T-helper 2 cell treated with Interferon-gamma antibody and Interleukin-4, amounts not matched to agents 100 ng/mL and 5 ng/mL, for 36 hours (primary cell): ENCODE results near the gene THEM5. TPM values are rescaled to one million over a fixed set of nuclear protein-coding genes. Genes with fewer than 3 reads are reported as not detected.

Experiments
- intact Hi-C: fragments of 100-400 bp; cut with micrococcal nuclease; formaldehyde crosslinking; loops from one replicate; pipeline ENCODE4 v1.15.1; 2023
- total RNA-seq: library from RNA; stranded (reverse); gene quantifications from 2 replicates; pipeline ENCODE4 v1.2.3, GENCODE V29; 2022

THEM5 gene
- total RNA-seq, 1 donor from 2014 or later: not detected

DNA sequence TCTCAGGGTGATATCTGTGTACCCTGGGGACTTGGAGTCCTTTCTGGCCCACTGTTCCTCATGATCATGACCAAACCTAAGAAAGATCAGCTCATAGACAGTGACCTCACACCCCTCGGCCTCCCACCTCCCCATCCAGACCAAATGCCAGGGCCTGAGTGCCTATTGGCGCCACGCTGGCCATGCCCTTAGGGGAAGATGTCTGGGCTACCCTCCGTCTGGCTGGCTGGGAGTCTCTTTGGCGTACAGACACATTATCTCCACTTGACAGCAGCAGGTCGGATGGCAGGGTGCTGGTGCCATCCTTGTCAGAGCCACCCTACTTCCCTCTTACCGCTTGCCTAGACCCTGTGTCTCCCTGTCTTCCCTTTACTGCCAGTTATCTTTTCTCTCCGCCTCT is 30.3 kb downstream of the THEM5 start:
- intact Hi-C loops: no loop called here

DNA sequence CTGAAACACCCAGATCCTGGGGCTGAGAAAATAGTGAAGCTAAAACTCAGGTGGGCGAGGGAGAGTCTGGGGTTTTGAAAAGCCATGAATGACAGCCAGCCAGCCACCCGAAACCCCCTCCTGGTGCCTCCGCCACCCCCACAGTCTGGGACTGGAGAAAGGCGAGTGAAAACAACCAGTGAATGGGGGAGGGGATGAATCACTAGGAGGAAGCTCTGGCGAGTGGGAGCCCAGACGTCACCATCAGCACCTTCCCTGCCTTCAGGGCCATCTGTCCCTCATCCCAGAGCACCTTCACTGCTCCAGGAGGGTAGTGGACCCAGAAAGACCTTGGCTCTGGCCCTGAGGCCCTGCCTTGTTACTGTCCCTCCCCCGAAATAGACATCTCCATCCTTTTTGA is 31.1 kb downstream of the THEM5 start:
- intact Hi-C loops: no loop called here

- intact Hi-C loops: no loop called here
These were observed 32.6 kb downstream of the THEM5 start for GRCh38 chr1:151820940-151821339.

GRCh38 chr1:151819976-151820623 is 33.4 kb downstream of the THEM5 start:
- intact Hi-C loops: no loop called here

GRCh38 chr1:151819227-151819835 is 34.2 kb downstream of the THEM5 start:
- intact Hi-C loops: no loop called here

GRCh38 chr1:151817353-151817730 is 36.2 kb downstream of the THEM5 start:
- intact Hi-C loops: no loop called here

DNA sequence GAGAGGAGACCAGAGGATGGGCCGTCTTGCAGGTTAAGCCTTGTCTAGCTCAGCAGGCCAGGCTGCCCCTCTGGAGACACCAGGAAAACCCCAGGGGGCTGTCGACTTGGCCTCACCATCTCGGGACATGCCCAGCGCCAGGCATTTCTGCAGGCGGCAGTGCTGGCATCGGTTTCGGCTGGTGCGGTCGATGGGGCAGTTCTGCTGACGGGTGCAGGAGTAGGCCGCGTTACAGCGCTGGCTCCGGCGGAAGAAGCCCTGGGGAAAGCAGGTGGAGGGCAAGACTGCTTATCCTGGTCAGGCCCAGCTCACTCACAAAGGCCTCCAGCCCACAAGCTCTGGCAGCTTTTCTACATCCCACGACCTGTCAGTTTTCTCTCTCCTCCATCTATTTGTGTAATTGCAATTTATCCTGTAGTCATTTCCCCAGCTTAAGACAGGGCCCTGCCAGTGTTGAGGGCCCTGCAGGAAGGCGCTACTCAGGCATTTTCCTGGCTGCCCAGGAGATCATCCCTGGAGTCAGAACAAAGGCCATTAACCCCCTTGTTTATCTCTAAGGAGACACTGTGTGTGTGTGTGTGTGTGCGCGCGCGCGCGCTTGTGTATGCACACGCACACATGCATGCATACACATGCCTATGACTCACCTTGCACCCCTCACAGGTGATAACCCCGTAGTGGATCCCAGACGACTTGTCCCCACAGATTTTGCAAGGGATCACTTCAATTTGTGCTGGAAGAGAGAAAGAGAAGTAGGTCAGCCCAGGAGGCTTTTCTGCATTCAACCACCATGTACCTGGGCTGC is 36.8 kb downstream of the THEM5 start:
- intact Hi-C loops: no loop called here

DNA sequence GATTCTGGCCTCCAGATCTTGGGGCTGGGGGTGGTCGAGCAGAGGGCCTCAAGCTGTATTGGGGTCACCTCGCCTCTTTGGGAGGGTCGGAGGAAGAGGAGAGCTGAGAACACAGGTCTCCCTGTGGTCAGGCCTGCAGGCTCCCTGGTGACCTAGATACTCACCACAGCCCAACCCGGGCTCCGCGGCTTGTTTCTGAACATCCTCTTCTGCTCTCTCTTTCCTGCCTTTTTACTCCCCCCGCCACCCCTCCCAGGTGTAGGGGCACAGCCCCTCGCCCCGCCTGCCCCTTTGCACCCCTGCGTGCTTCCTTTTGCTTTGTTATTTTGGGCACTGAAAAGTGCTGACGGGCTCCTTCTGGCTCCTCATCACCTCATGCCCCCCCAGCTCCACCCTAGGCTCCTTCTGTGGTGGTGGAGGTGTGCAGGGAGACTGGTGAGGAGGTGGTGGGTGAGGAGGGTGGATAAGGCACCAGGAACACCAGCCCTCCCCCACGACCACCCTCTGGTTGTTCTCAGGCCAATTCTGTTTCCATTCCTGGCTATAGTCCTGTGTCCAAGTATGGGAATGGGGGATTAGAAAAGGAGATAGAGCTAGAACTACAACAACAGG is 37.7 kb downstream of the THEM5 start:
- intact Hi-C loops: no loop called here

DNA sequence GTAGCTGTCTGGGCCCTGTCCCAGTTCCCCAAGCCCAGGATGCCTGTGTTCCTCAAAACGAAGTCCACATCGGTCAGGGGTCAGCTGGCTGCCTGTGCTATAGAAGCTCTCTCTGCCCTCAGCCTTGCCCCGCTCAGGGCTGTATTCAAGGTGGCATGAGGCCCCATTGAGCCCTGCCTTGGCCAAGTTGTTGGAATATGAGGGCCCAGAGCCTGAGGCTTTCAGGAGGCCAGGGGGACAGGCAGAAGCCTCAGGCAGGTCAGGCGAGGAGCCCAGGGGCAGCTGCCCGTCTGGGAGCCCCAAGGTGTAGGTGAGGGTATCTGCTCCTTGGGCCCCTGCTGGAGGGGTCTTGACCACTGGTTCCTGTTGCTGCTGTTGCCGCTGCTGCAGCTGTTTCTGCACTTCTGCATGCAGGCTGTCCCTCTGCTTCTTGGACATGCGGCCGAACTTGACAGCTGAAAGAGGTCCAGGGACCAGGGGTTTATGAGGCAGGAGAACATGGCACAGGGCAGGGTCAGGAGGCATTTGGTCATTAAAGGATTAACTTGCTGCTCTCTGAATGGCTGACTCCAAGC is 38.5 kb downstream of the THEM5 start:
- intact Hi-C loops: no loop called here

GRCh38 chr1:151814426-151814825 is 39.1 kb downstream of the THEM5 start:
- intact Hi-C loops: no loop called here

GRCh38 chr1:151813271-151813977 is 40.1 kb downstream of the THEM5 start:
- intact Hi-C loops: no loop called here

GRCh38 chr1:151811181-151811580 is 42.3 kb downstream of the THEM5 start:
- intact Hi-C loops: no loop called here

DNA sequence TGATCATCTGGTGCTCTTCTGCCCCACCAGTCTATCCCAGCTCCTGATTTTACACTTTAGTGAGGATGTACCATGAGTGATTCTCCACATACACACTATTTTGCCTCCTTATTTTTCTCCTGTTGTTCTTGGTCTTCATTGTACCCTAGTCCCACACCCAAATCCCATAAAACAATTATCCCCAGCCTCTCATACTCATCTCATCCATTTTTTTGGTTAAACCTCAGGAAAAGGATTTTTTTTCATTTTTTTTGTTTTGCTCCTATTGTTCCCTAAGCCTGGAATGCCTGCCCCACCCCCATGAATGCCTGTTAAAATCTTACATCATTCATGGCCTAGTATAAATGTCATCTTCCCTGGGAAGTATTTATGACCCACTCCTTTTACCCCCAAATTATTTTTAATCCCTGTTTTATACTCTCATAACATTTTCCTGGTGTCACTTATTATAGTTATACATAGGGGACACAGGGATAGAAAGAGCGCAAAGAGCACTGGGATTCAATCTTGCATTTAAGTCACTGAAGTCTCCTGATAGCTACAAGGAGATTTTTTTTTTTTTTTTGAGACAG is 43.4 kb downstream of the THEM5 start:
- intact Hi-C loops: no loop called here

DNA sequence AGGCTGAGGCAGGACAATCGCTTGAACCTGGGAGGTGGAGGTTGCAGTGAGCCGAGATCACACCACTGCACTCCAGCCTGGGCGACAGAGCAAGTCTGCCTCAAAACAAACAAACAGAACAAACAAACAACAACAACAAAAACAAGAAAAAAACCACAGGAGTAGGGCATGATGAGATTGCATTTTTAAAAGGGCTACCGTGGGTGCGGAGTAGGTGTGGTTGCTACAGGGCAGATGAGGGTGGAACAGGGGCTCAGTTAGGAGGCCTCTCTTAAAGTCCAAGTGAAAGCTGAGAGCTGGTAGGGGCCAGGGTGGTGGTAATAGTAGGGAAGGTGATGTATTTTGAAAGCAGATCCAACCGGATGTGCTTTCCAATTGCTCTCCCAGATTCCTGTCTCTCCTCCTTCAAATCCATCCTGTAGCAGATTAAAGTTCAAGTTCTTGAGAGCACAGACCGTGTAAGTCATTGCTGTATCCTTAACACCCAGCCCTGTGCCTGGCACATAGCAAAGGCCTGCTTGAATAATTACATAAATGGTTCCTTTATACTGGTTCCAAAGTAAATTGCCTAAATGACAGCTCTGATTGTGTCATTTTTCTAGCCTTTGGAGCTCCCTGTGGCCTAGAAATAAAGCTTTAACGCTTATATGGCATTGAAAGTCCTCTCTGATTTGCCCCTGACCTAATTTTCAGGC is 44.1 kb downstream of the THEM5 start:
- intact Hi-C loops: no loop called here

DNA sequence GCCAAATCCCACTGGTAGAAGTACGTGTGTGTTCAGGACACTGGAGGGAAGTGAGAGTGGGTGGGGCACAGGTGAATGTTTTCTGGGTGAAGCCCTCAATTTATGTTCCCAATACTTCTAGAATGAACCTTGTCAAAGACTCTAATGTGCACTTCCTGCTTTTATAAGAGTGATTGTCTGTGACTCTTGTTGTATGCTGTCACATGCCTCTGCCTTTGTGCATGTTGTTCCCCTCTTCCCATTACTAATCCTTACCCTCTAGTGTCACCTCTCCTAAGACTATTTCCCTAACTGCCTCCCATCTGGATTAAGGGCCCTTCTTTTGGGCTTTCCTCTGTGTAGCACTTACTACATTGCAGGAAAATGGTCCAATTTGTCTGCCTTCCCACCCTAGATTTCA is 45.7 kb downstream of the THEM5 start:
- intact Hi-C loops: no loop called here

- intact Hi-C loops: no loop called here
These were observed 46.4 kb downstream of the THEM5 start for GRCh38 chr1:151807131-151807530.

- intact Hi-C loops: no loop called here
These were observed 47.3 kb downstream of the THEM5 start for GRCh38 chr1:151806170-151806569.

DNA sequence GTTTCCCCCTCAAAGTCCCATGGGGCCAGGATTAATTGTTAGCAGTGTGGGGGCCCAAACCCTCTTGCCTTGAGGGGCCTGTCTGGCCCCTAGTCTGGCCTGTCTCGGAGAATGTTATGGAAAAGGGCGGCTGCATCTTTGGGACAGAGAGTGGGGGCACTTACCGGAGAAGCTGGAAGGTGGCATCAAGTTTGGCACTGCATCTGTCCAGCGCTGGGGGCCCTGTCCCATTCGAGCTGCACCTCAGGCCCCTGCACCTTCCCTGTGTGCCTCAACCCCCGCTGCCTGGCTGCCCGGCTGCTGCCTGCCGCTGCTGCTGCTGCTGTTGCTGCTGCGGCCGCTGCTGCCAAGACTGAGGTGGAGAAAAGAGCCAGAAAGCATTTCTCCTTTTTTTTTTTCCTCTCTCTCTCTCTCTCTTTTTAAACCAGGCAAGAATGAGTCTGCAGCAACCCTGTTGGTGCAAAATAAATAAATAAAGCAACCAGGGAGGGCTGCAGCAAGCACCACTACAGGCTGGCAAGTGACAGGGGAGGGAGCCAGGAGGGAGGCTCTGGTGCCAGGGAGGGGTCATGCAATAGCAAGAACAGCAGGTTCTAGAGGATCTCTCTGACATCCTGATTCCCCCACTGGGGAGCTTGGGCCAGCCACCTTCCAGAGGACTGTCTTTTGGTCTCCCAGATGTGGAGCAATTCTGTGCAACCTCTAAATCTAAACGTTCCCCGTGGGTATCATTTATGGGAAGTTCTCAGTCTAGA is 48.3 kb downstream of the THEM5 start, which contains the start of gene LINGO4:
Gene LINGO4, minus strand, starts transcription at position 354 of the 755 bp plus-strand sequence. CDS start 2,715 bp downstream, outside the sequence.
- intact Hi-C loops: no loop called here

DNA sequence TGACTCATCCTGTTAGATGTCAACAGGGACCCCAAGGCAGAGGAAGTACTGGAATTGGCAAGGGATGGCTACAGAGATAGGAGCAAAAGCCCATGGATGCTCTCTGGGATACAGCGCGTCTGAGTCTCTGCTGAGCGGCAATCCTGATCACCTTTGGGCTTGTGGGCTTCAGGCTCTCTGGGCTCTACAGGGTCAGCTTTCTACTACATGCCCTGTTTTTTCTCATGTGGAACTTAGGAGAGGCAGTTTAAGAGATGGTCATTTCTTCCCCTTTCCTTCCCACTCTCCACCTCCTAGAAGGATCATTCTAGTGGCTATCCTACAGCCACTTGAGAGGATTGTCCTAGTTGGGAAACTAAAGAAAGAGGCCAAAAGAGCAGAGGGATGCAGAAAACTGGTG is 49.6 kb downstream of the THEM5 start:
- intact Hi-C loops: no loop called here
